Gastrocnemius medialis (tissue), 4 donors: Measurements from ENCODE around the gene MEF2C.

Experiments
- CTCF ChIP-seq, 5 experiments: fragments of 450-650 bp in 3 of 5; fragments of 200-600 bp in 2 of 5; sonication (generic) in 2 of 5; IDR thresholded peaks in 4 of 5; conservative IDR thresholded peaks in 1 of 5; 1 replicate in 4 of 5; 2 replicates in 1 of 5; pipeline ENCODE4 v1.5.1; 2016 to 2019; ENCODE audit warnings: antibody characterized with exemption in 5 of 5, mild to moderate bottlenecking in 3 of 5, moderate library complexity in 3 of 5
- POLR2A ChIP-seq, 2 donors: fragments of 450-650 bp; IDR thresholded peaks; one replicate each; pipeline ENCODE4 v1.6.1; 2017; ENCODE audit warnings: antibody characterized with exemption in 2 of 2, mild to moderate bottlenecking in 2 of 2, moderate library complexity in 2 of 2

- no peak for TF ChIP-seq CTCF (IDR thresholded peaks at IDR 0.05 in 4 of 5, conservative IDR thresholded peaks at IDR 0.05 in 1 of 5)
- TF ChIP-seq POLR2A (IDR thresholded peaks at IDR 0.05) = no peak
Observed at GRCh38 chr5:88824141-88824540, 58.8 kb downstream of the MEF2C start.
